NCI-H2107 treated with DMSO at 0.1 percent for 48 hours (cell line): ENCODE results near the gene CRYL1.

ENCODE experiments used
- DNase-seq: peaks from one replicate; lab custom pipeline; 2025; ENCODE audit not compliant: unreplicated experiment; lab: John Stamatoyannopoulos, UW

The CRYL1 gene

DNA sequence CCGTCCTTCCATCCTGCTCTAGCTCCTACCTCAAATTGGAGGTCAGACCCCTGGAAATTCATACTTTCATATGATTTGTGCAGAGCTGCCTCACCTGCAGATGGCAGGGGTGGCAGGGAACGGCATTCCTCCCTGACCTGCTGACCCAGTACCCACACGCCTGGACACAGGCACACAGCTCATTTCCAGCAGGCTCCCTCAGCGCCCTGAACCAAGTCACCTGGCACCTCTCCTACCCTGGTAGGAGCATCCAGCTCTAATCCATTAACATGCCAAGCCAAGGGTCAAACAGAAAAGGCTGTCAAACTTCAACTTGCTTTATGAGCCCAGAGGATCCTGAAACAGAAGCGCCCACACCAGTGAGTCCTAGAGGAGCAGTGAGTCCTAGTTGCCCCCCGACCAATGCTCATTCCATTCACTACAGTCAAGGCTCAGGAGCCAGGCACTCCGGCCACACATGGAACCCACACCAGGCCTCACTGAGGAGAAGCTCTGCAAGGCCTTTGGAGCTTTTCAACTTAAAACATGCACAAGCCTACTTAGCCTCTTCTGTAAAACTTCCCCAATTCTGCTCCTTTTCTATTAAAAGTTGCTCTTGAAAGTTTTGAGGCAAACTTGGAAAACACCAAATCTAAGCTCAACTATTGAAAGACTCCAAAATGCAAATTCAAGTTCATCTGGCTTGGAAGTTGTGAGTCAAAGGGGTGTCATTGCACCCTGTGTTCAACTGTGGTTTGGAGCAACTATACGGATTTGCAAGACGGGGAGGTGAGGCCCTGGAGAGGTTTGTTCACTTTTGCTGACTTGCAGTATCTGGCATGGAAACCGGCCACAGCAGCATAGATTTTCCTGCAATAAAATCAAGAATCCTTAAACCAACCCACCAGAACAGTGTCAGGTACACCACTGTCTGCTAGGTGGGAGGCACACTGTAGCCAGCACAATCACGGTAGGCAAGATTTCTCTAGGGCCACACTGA lies 96.7 kb downstream of the CRYL1 start:
- DNase-seq = no peak

DNA sequence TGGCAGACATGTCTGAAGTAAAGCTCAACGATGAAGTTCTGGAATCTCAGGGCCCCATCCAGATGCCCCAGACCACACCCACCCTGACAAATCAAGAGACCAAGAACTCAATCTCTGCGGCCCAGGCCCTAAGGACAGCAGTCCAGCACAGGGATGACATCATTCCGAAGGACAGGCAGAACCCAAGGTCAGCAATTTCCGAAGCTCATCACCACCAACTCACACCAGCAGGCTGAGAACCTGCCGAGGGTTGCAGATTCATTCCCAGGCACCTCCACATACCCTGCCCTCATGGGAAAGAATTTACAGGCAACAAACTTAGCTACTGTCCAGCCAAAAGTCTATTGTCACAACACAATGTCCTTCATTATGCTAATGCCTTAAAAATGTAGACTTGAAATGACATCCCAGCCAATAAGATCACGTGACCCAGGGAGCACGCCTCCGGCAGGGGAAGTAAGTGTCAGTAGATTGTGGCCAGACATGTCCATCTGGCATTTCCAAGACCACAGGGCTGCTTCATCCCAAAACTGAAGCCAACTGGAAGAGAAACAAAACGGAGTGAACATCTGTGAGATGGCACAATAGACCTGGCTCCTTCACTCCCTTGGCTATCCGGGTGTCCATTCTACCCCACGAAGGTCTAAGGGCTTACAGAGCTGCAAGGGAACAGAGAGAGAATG lies 98.8 kb downstream of the CRYL1 start:
- no peak for DNase-seq

DNA sequence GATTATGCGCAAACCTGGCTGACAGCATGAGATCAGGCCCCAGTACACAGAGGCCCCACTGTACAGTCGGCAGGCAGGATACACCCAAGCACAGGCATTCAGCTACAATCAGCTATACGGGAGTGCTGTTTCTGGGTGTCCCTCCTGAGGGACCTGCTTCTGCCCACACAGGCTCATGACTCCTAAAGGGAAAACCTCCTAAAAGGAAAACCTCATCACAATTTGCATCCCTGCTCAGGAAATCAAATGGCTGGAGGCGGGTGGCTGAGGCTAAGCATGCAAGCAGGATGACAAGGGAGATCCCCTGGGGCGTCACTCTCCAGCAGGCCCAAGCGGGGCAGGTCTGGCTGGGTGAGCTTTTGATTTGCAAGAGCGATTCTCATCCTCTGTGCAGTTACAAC lies 99.8 kb downstream of the CRYL1 start:
- no peak for DNase-seq

DNA sequence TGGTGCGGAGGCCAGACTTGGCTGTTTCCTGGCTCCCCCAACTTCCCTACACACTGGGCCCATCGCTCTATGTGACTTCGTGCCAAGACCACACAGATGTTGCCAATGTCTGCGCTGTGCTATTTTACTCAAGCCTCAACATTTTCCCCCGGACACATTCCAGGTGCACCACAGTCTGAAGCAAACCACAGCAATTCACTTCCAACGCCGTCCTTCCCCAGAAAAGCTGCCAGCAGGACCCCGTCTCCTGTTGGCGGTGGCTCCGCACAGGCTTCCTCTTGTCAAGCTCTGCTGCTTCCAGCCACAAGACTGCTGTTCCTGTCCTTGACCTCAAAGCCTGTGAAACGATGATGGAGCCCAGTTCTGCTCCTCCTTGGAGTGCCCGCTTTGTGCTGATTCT lies 100.7 kb downstream of the CRYL1 start:
- DNase-seq = no peak

DNA sequence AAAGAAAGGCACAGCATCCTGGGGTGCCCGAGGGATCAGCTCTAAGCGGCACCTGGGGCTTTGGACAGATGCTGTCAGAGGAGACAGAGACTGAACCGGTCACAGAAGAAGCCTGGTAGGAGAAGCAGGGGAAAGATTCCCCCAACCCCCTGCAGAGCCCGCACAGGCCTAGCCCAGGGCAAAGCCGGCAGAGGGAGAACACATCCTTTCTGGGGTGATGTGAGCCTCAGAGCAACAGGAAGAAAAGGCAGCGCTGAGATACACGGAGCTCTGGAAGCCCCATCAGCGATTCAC lies 101.2 kb downstream of the CRYL1 start:
- no peak for DNase-seq

DNA sequence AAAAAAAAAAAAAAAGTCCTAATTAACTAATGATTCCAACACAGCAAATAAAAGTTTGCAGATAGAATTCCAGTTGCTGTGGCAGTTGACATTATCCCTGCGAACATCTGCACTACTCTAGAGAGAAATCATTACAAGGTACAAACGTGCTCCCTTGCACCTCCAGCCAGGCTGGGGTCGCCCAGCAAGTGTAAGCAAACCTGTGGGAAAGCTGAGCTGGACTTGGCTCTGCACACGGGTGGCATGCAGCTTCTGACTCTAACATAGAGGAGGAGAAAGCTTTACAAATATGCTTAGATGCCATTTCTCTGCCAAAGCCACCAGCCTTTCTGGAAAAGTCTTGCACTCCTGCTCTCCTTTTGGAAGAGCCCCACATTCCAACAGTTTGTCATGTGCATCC lies 103.3 kb downstream of the CRYL1 start:
- DNase-seq = no peak

DNA sequence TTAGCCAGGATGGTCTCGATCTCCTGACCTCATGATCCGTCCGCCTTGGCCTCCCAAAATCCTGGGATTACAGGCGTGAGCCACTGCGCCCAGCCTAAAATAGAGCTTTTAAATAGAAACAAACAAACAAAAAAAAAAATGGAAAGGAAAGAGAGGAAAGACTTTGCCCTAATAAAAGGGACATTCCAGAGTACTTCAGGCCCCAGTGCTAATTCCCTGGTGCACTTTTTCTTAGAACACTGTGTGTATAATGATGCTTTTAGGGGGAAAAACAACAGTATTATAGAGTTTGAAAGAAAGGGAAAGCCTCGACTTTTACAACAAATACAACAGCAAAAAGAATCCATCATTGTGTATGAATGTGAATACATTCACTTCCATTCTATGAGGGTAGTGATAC lies 104.7 kb downstream of the CRYL1 start:
- no peak for DNase-seq

DNA sequence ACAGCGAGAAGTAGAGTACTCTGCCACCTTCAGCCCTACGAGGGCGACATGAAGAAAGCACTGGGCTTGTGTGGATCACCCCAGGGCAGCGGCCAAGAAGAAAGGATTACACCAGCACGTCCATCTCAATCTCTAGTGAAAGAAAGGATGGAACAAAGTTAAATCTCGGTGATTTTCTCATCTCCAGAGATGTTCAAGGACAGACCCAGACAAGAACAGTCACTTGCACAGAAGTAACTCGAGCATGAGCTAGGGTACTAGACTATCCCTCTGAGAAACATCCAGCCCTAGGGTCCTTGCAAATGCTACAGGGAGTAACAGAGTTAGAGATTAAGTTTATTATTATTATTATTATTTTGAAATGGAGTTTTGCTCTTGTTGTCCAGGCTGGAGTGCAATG lies 106.7 kb downstream of the CRYL1 start:
- no peak for DNase-seq

DNA sequence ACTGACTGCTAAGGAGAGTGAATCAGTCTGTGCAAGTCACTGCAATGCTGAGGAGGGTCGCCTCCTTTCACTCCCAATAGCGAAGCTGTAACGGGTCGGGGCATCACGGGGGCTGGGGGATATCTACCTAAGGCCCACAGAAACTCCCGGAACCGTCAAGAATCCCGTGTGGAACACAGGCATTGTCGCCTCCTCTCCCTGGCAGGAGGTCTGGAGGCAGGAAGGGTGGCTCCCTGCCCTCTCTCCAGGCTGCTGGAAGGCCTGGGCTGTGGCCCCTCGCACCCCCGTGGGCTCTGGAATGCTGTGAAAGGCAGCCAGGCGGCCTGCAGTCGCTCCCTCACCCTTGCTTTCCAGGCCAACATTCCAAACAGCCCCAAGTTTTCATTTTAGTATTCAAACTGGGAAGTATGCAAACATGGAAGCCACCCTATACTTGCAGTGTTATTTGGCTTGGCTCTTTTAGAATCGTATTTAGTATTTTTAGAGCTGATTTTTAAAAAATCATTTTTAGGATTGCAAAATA lies 109.4 kb downstream of the CRYL1 start:
- DNase-seq = no peak

DNA sequence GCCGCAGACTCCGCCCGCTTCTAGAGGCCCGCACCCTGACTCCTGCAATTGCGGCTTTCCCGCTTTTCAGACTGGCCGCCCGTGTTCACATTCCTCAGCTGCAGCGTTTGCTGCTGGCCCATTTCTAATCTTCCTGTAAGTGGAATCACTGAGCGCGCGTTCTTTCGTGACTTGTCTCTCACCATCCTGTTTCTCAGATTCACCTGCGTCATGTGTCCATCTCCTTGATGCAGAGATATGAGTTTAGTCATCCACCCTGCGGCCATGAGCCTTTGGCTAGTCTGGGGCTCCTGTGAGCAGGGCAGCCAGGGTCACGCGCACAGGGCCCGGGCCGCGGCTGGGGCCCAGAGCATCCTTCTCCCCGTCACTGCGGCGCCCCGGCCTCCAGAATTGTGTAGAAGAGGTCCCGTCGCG lies 110.0 kb downstream of the CRYL1 start:
- no peak for DNase-seq

DNA sequence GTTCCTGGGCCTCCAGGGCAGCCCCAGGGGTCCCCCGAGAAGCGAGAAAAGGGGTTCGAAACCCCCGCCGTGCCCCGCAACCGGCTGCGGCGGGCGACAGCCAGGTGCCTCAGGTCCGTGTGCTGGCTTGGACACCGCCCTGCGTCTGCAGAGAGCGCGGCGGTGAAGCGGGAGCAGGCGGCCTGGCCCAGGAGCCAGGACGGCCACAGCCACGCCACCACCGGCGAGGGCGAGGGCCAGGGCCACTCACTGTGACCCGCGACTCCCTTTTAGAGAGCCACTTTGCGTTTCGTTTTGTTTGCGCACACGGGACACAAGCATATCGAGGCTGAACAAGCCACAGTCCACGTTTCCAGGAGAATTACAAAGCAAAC lies 110.4 kb downstream of the CRYL1 start:
- no peak for DNase-seq

DNA sequence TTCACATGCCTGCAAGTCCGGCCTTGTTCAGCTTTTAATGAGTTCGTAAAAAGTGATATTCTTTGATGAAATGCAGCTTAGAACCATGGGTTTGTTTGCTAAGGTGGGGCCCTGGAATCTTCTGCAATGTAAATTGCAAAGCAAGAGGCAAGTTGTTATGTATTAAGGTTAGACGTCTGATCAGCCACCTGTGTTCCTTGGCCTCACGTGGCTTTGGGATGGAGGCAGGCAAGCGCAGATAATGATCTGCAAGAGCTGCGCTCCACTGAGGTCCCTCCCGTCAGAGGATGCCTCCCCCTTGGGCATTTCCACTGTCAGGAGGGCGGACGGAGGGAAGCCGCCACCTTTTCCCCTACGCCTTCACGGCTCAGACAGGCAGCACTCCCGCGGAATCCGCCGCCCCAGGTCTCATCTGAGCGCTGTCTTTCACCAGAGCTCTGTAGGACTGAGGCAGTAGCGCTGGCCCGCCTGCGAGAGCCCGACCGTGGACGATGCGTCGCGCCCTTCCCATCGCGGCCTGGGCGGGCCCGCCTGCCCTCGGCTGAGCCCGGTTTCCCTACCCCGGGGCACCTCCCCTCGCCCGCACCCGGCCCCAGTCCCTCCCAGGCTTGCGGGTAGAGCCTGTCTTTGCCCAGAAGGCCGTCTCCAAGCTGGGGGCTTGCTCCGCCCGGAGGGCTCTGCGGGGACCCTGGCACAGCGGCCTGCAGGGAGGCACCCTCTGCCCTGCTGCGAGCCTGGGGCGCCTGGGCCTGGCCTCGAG lies 110.9 kb downstream of the CRYL1 start:
- no peak for DNase-seq

DNA sequence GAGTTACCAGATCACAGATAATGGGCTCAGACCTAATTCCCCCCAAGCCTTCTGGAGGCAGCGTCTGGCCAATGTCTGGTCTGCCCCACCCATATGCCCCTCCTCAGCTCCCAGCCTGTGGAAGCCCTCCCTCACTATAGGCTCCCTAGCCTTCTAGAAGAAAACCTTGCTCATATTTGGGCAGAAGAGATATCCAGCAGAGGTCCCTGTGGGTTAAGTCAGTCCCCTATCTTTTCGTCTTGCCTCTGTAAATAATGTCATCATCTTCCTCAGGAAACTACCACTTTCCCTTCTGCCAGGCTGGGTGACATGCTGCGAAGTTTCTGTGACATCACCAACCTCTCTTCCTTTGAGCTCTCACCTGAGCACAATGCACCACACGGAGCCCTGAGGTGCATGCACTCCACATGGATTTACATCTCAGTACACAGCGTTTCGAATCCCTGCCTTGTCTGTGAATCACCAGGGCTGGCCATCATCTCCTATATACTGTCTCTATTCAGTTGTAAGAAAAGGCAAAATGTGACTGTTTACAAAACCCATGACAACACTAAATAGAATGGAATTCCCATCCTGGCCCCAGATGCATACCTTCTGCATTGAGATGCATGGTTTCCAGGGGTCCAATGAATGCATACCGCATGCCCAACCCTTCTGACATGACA lies 112.8 kb downstream of the CRYL1 start:
- DNase-seq = no peak

DNA sequence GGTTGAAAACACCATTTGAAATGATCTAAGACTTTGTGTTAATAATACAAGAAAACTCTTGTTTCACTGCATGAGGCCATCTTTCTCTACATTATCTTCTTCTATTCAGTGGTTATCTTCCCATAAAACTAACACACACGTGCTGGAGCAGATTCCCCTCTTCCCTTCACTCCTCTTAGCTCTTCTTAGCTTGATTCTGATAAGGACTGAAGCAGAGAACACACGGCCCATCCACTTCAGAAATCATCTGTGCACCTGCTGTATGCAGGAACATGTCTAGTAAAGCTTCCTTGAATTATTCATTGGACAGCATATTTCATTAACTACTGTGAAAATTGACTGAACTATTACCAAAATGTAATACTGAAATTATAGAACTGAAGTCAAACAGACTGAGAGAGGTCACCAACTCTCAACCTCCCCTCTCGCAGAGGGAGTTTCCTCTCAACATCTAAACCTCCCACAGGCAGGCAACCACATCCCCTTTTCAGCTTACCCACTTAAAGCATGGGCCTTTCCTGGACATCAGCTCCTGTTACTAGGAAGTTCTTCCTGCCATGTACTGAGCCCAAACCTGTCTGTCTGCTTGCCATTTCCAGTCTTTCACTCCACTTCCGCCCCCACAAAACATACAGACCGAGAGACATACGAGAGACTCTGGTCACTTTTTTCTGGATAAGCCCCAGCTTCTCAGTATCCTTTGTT lies 113.9 kb downstream of the CRYL1 start:
- DNase-seq = no peak

DNA sequence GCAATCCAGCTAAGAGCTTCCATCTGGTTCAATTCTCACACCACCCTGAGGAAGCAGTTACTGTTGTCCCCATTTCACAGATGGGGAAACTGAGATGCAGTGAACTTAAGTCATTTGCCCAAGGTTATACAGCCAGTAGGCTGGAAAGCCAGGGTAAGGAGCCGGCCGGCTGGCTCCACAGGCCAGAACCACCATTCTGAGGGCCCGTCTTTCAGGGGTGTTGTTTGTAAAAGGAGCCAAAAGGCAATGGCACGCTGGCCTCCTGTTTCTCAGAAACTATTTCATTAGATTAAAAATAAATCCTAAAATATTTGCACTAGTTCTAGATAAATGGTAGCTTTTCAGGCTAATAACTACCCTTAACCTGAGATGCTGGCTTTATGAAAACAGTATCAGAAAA lies 114.9 kb downstream of the CRYL1 start:
- no peak for DNase-seq

DNA sequence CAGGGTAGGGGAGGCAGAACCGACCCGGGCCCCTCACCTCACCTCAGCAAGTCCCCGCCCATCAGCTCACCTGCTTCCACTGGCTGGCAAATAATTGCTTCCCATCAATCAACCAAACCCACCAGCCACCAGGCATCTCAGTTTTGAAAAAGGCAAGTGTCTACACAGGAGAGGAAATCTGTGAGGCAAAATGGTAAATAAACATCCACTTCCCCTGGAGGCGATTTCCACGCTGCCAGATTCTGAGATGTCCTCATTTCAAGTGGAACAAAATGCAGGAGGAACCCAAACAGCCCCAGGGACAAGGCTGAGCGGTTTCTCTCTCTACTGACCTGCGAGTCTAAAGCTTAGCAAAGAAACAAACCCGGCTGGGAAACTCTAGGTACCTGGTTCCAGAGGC lies 117.5 kb downstream of the CRYL1 start:
- DNase-seq = no peak

DNA sequence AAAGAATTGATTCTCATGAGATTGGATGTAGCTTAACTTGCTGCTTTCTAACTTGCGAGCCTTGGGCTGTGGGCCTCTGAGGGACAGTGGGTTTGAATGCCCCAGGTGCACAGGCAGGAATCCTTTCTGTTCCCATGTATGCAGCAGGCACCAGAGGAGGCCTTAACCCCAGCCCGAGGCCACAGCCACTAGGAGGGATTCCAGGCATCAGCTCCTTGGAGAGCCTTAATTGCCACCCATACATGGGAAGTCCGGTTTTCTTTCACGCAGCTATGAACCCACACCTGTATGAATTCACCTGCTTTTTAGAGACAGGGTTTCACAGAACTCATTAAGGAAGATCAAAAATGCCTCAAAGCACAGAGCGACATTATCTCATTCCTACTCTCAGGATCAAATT lies 117.9 kb downstream of the CRYL1 start:
- DNase-seq = no peak

DNA sequence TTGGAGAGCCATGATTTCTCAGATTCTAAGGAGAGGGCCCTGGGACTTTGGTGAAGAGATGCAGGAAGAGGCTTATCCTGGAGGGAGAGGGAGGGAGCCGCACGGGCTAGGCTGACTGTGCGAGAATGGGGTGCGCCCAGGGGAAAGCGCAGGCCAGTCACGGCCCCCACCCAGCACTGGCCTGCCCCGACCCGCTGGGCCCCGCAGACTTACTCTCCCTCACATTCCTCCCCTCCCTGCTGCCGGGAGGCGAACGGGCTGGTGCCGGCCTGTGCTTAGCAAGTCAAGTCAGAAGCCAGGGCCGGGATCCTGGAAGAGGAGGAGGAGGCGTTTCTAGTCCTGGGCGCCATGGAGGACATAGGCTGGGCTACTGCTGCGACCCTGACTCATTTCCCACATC lies 120.0 kb downstream of the CRYL1 start:
- no peak for DNase-seq

DNA sequence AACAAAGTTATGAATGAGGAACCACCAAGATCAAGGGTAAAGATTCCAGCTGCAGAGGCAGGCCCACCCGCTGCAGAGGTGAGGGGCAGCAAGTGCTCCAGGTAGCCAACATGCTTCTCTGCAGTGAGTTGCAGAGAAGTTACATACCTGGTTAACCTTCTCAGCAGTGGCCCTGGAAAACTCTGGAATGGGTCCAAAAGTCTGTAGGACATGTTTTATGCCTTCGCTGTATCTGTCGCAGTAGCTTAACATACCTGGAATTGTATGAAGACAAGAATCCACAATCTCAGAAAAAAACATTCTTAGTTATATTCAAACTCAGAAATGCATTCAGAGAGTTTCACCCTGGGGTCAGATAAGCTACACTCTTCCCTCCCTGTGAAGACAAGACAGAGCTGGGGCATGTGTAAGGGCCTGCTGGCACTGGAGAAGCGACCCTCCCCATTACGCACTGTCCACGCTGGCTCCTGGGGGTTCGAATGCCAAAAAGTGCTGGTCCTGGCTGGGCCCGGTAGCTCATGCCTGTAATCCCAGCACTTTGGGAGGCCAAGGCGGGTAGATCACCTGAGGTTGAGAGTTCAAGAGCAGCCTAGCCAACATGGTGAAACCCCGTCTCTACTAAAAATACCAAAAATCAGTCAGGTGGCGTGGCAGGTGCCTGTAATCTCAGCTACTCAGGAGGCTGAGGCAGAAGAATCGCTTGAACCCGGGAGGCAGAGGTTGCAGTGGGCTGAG lies 121.0 kb downstream of the CRYL1 start:
- no peak for DNase-seq

DNA sequence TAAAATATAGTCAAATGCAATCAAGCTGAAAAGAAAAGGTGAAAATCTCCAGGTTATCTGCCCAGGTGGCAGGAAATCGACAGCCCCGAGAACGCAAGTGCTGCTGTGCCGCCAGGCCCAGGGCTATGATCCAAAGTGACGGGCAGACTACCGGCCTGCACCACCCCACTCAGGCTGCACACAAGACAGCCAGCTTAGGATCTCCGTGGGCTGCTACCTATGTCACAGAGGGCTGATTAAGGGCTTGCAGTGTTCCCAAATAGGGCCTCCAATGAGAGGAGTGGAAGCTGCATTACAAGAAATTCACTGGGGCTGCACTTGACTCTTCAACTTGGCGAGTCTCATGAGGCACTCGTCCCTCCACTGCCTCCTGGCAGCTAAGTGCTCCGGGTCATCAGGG lies 121.8 kb downstream of the CRYL1 start:
- no peak for DNase-seq
